LNCaP clone FGC (cell line): ENCODE results near the gene TBX2.

Experiments
- DNase-seq: peaks from one replicate; pipeline ENCODE4 v3.0.0-alpha.2; 2011; ENCODE audit warnings: low read depth
- H3K4me3 ChIP-seq: 2 replicates; pipeline ENCODE4 v1.5.1; 2011; ENCODE audit warnings: mild to moderate bottlenecking, low read depth, low read length, control low read depth
- CTCF ChIP-seq: IDR thresholded peaks from 2 replicates; pipeline ENCODE4 v1.5.1; 2012; ENCODE audit warnings: mild to moderate bottlenecking; ENCODE audit not compliant: control insufficient read depth, insufficient read depth; ENCODE audit errors: extremely low read depth

TBX2 gene

DNA sequence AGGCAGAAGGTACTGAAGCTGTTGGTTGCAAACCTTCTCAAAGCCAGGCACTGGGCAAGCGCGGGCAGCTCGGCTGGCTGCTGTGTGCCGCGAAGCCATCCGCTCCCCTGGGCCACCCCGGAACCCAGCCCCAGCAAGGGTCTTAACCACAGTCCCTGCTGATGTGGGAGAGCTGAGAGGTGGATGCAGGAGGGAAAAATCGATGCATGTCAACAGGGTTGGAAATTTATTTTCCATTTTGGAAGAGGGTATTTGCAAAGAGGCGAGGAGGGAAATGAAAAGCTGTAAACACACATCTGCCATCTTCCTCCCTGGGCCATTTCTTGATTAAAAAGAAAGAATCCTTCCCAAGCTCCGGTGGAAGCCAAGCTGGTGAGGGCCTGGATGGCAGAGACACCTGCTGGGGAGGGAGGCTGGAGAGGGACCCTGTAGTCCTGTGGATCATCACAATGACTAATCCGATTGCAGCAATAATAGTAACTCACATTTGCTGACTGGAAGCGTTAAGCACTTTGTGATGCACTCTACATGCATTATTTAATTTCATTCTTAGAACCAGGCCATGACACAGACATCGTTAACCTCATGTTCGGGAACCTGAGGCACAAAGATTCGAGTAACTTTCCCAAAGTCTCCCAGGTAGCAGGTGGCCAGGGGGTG is 13.9 kb upstream of the TBX2 start:
- no peak overlapping the region for H3K4me3 ChIP-seq
- DNase-seq, result no peak
- no peak for TF ChIP-seq CTCF

DNA sequence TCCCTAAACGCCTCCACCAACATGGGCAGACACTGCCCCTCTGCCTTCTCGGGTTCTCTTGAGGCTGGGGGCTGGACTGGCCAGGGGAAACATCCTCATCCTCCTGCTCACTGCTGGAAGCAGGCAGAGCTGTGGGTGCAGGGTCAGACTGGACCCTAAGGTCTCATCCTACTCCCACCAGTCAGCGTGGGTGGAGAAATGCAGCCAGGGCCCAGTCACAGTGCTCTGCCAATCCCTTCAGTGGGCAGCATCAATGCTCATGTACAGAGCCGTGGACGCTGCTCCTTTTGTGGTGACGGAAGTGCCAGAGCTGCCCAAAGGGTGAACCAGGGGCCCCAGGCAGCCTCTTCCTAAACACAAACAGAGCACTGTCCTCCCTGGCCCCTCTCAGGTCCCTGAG is 13.4 kb upstream of the TBX2 start:
- TF ChIP-seq CTCF, result no peak
- H3K4me3 ChIP-seq, result no peak overlapping the region
- DNase-seq, result no peak

DNA sequence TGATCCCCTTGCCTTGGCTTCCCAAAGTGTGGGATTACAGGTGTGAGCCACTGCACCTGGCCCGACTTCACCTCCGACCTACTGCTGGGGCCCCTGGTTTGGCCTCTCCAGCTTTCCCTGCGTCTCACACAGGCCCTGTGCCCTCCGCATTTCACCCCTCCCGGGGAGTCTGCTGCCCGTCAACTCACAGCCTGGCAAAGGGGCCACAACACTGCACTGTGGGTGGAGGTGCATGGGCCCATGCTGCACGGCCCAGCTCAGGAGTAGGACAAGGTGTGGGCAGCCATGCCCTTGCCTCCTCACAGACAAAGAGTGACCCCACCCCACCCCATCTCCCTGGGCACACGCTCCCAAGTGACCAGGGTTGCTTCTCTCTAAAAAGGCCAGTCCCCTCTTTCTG is 12.6 kb upstream of the TBX2 start:
- H3K4me3 ChIP-seq, result no peak overlapping the region
- DNase-seq, result no peak
- TF ChIP-seq CTCF, result no peak

DNA sequence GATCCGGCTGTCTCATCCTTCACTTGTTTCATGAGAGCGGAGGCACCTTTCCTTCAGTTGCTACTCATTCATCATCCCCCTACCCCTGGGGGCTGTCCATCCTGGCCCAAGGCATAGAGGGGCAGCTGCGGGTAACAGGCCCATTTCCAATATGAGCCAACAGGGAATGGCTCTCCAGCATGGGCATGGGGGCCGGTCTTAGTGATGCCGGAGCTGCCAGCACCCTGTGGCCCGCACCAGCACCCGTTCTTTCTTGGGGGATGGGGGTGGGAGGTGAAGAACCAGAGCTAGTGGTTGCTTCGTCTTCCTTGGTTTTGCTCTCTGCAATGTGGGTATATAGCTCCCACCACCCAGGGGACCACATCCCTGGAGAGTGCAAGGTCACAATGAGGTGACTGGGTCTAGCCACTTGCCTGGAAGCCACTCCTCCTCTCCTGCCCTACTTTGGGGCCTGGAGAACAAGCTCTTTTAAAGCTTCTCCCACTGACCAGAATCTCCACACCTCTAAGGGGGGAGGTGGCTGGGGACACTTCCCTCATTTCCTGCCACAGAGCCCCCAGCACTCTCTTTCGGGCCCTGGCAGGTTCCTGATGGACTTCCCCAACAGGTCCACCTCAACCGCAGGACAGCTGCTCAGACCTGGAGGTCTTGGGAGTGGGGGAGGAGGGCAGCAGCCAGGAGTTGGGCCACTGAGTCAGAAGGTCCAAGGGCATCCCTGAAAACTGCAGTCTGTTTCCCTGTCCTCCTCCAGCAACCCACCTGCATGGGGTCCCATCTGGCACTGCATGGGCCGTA is 11.9 kb upstream of the TBX2 start:
- no peak for DNase-seq
- no peak overlapping the region for H3K4me3 ChIP-seq
- no peak for TF ChIP-seq CTCF

- H3K4me3 ChIP-seq, result no peak overlapping the region
- DNase-seq, result no peak
- no peak for TF ChIP-seq CTCF
These were observed 10.9 kb upstream of the TBX2 start for GRCh38 chr17:61388561-61389356.

DNA sequence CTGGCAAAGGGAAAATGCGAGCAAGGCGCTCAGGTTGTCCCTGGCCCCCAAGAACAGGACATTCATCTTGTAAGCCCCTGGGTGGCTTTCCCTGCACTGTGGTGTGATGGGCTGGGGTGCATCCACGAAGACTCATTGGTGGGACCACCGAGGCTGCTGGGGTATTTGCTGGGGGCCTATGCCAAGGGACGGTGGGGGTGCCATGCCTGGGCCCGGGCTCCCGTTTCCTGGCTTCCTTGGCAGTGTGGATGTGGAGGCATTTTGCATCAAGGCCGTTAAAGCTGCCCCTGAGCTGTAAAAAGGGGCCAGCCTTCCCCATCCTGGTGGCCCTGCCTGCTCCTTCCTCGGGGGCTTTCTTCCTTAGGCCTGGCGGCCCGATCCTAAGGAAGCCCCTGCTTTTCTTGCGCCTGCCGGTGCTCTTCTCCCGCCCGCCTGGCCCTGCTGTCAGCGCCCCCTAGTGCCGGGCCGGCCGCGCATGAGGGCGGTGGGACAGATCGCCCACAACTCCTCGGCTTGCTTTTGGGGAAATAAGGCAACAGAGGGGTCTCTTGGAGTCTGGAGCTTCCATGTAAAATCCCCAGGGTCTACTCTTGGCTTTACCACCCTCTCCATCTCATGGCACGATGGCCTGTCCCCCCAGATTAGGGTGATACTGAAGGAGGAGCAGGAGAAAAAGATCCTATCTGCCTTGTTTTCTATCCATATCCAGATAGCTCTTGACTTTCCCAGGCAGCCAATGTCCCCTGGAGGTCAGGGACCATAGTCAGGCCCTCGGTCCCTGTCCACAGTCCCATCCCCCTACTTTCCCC is 9.8 kb upstream of the TBX2 start:
- TF ChIP-seq CTCF, result peak; percentile 96
- DNase-seq, result no peak
- no peak overlapping the region for H3K4me3 ChIP-seq
